ENCODE results near the gene PFKFB3.

PFKFB3 gene

DNA sequence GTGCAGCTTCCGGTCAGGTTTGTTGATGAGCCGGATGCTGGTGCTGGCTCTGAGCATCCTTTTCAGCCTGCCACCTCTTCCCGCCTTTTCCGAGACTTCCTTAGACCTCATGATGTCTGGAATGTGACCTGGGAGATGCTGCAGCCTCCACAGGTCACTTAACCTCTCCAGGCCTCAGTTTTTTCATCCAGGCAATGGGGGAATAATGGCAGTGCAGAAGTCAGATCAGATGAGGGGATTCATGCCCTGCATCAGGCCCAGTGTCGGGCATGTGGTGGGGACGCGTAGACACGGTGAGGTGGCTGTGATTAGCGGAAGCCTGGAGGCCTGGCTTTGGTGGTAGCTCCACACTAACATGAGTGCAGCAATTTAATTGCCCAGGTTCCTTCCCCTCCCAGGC is 24.6 kb downstream of the PFKFB3 start:
- H3K27me3 ChIP-seq (ENCODE audit: control insufficient read depth, low read length) = no peaks in the 10 kb centered on the region
- H3K36me3 ChIP-seq (ENCODE audit: control insufficient read depth, low read length) = peaks cover 97% of the 10 kb centered on the region
- no peak overlapping the region for H3K27ac ChIP-seq (ENCODE audit: low read depth, low read length)
- H4K20me1 ChIP-seq (ENCODE audit: control insufficient read depth, insufficient read depth, low read depth, low read length) = no peaks in the 10 kb centered on the region
- no peak overlapping the region for H3K4me2 ChIP-seq (ENCODE audit: low read length)
- no peaks in the 10 kb centered on the region for H3K9me2 ChIP-seq (replicated peaks; ENCODE audit: control insufficient read depth, low read length)
- no peaks in the 10 kb centered on the region for H3K9me3 ChIP-seq (ENCODE audit: control insufficient read depth, insufficient read depth, low read length)
- no peaks in the 10 kb centered on the region for H3K4me1 ChIP-seq (ENCODE audit: control insufficient read depth, low read length)
- no peaks in the 10 kb centered on the region for H3F3A ChIP-seq (ENCODE audit: control insufficient read depth, insufficient read depth)
- no peak overlapping the region for H3K4me3 ChIP-seq (ENCODE audit: low read length)
- no peak for TF ChIP-seq EZH2phosphoT487 (IDR thresholded peaks at IDR 0.05; ENCODE audit: borderline replicate concordance, low read length)
- TF ChIP-seq, protein P1, sequence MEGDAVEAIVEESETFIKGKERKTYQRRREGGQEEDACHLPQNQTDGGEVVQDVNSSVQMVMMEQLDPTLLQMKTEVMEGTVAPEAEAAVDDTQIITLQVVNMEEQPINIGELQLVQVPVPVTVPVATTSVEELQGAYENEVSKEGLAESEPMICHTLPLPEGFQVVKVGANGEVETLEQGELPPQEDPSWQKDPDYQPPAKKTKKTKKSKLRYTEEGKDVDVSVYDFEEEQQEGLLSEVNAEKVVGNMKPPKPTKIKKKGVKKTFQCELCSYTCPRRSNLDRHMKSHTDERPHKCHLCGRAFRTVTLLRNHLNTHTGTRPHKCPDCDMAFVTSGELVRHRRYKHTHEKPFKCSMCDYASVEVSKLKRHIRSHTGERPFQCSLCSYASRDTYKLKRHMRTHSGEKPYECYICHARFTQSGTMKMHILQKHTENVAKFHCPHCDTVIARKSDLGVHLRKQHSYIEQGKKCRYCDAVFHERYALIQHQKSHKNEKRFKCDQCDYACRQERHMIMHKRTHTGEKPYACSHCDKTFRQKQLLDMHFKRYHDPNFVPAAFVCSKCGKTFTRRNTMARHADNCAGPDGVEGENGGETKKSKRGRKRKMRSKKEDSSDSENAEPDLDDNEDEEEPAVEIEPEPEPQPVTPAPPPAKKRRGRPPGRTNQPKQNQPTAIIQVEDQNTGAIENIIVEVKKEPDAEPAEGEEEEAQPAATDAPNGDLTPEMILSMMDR (IDR thresholded peaks at IDR 0.05; ENCODE audit: low read depth, low read length, poor library complexity, severe bottlenecking) = no peak
- no peaks in the 10 kb centered on the region for H3K79me2 ChIP-seq (ENCODE audit: control insufficient read depth, low read length)

DNA sequence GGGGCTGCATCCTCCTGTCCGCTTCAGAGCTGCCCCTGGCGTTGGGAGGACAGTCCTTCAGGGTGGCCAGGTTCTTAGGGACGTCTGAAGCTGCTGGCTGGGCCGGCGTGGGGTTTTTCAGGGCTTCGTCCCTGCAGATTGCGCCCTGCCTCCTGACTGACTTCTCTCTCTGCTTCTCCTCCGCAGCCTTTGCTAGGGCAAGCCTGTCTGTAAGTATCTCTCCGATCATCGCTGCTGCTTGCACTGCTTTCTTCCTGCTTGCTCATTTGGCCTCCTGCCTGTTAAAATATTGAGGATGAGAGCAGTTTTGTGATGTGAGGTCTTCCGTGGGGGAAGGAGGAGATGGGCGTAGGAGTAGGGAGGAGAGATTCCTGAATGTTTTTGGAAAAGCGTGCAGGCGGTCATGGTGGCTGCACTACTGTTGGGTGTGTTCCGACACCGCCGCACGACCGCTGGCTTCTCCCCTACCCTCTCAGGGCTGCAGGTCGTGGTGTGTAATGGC is 25.3 kb downstream of the PFKFB3 start:
- TF ChIP-seq EZH2phosphoT487 (IDR thresholded peaks at IDR 0.05; ENCODE audit: borderline replicate concordance, low read length) = no peak
- TF ChIP-seq, protein P1 (IDR thresholded peaks at IDR 0.05; ENCODE audit: low read depth, low read length, poor library complexity, severe bottlenecking) = no peak
- peaks cover 97% of the 10 kb centered on the region for H3K36me3 ChIP-seq (ENCODE audit: control insufficient read depth, low read length)

DNA sequence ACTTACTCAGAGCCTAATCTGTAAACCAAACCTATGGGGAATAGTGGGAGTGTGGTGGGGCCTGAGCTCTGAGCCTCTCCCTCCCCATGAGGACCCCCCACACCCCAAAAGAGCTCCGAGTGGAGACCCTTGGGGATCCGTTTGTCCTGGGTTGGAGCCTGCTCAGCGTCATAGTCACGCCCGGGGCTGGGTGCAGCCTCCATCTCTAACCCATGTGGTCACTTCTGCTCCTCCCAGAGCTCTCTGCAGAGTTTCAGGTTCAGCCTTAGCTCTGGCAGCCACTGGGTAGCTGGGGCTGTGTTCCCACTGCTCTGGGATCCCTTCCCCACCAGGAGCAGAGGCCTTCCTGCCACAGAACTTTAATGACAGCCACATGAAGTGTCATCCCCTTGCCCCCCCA is 25.9 kb downstream of the PFKFB3 start:
- Histone ChIP-seq H3K27ac (ENCODE audit: low read depth, low read length) (no peak overlapping the region), H3K27me3 (ENCODE audit: control insufficient read depth, low read length) (no peaks in the 10 kb centered on the region), H3K4me3 (ENCODE audit: low read length) (no peak overlapping the region), H3K36me3 (ENCODE audit: control insufficient read depth, low read length) (peaks cover 97% of the 10 kb centered on the region), H3K79me2 (ENCODE audit: control insufficient read depth, low read length) (no peaks in the 10 kb centered on the region), H3F3A (ENCODE audit: control insufficient read depth, insufficient read depth) (no peaks in the 10 kb centered on the region), H3K4me2 (ENCODE audit: low read length) (no peak overlapping the region), H4K20me1 (ENCODE audit: control insufficient read depth, insufficient read depth, low read depth, low read length) (no peaks in the 10 kb centered on the region), H3K4me1 (ENCODE audit: control insufficient read depth, low read length) (no peaks in the 10 kb centered on the region), H3K9me3 (ENCODE audit: control insufficient read depth, insufficient read depth, low read length) (no peaks in the 10 kb centered on the region), H3K9me2 (replicated peaks; ENCODE audit: control insufficient read depth, low read length) (no peaks in the 10 kb centered on the region)
- TF ChIP-seq, protein P1 (IDR thresholded peaks at IDR 0.05; ENCODE audit: low read depth, low read length, poor library complexity, severe bottlenecking) = no peak
- no peak for TF ChIP-seq EZH2phosphoT487 (IDR thresholded peaks at IDR 0.05; ENCODE audit: borderline replicate concordance, low read length)

More for the DNA sequence above, 25.3 kb downstream of the PFKFB3 start:
- H3F3A ChIP-seq (ENCODE audit: control insufficient read depth, insufficient read depth) = no peaks in the 10 kb centered on the region
- H3K27ac ChIP-seq (ENCODE audit: low read depth, low read length) = no peak overlapping the region
- no peaks in the 10 kb centered on the region for H3K4me1 ChIP-seq (ENCODE audit: control insufficient read depth, low read length)
- H3K27me3 ChIP-seq (ENCODE audit: control insufficient read depth, low read length) = no peaks in the 10 kb centered on the region
- H4K20me1 ChIP-seq (ENCODE audit: control insufficient read depth, insufficient read depth, low read depth, low read length) = no peaks in the 10 kb centered on the region
- no peaks in the 10 kb centered on the region for H3K9me2 ChIP-seq (replicated peaks; ENCODE audit: control insufficient read depth, low read length)
- H3K79me2 ChIP-seq (ENCODE audit: control insufficient read depth, low read length) = no peaks in the 10 kb centered on the region
- H3K4me3 ChIP-seq (ENCODE audit: low read length) = no peak overlapping the region
- H3K4me2 ChIP-seq (ENCODE audit: low read length) = no peak overlapping the region
- no peaks in the 10 kb centered on the region for H3K9me3 ChIP-seq (ENCODE audit: control insufficient read depth, insufficient read depth, low read length)
